C4-2B (cell line): ENCODE data around the gene INO80C.

Experiments
- H3K27ac ChIP-seq: fragments of 450-650 bp; 2 replicates; pipeline ENCODE4 v1.5.1; 2017
- CTCF ChIP-seq: fragments of 450-650 bp; conservative IDR thresholded peaks from 2 replicates; pipeline ENCODE4 v1.5.1; 2017; ENCODE audit warnings: mild to moderate bottlenecking
- ZFX ChIP-seq: fragments of 450-650 bp; IDR thresholded peaks from 2 replicates; pipeline ENCODE4 v1.6.1; 2017

Gene INO80C

GRCh38 chr18:35451032-35451431 is 46.7 kb downstream of the INO80C start:
- no peak overlapping the region for H3K27ac ChIP-seq
- no peak for TF ChIP-seq ZFX

- no peak overlapping the region for H3K27ac ChIP-seq
These were observed 53.1 kb downstream of the INO80C start for GRCh38 chr18:35444636-35445035.

GRCh38 chr18:35443847-35444246 is 53.9 kb downstream of the INO80C start:
- TF ChIP-seq CTCF: no peak
- no peak for TF ChIP-seq ZFX
- H3K27ac ChIP-seq: no peak overlapping the region

More at GRCh38 chr18:35444636-35445035, 53.1 kb downstream of the INO80C start:
- TF ChIP-seq CTCF (no peak), ZFX (no peak)

- TF ChIP-seq ZFX (no peak), CTCF (no peak)
- H3K27ac ChIP-seq: no peak overlapping the region
These were observed 54.3 kb downstream of the INO80C start for GRCh38 chr18:35443434-35443833.

GRCh38 chr18:35442701-35443100 is 55.1 kb downstream of the INO80C start:
- H3K27ac ChIP-seq: no peak overlapping the region

GRCh38 chr18:35441857-35442595 is 55.7 kb downstream of the INO80C start:
- H3K27ac ChIP-seq: no peak overlapping the region
- TF ChIP-seq CTCF (no peak), ZFX (no peak)

More at GRCh38 chr18:35442701-35443100, 55.1 kb downstream of the INO80C start:
- TF ChIP-seq CTCF (no peak), ZFX (no peak)

- no peak overlapping the region for H3K27ac ChIP-seq
- TF ChIP-seq ZFX (no peak), CTCF (no peak)
These were observed 59.1 kb downstream of the INO80C start for GRCh38 chr18:35438480-35439234.
